GM12878 (cell line): ENCODE data around the gene RAB25.

ENCODE experiments used
- CREB1 ChIP-seq: IDR thresholded peaks from 2 replicates; pipeline ENCODE4 v1.6.1; 2012; ENCODE audit warnings: low read depth, mild to moderate bottlenecking, inconsistent platforms
- CTCF ChIP-seq, 3 experiments: IDR thresholded peaks in 2 of 3; conservative IDR thresholded peaks in 1 of 3; 2 replicates each; pipeline ENCODE4 v1.5.1; 2011; ENCODE audit warnings: low read depth in 3 of 3, low read length in 3 of 3, mild to moderate bottlenecking in 3 of 3, control low read depth in 2 of 3, moderate library complexity in 2 of 3, inconsistent platforms in 1 of 3, mixed read lengths in 1 of 3; ENCODE audit not compliant: control insufficient read depth in 2 of 3, insufficient read depth in 1 of 3; ENCODE audit errors: extremely low read depth in 1 of 3
- EP300 ChIP-seq, 2 experiments: fragments of 150-350 bp in 1 of 2; IDR thresholded peaks; 2 replicates each; pipeline ENCODE4 v1.6.1; 2011 to 2012; ENCODE audit warnings: low read depth in 2 of 2, low read length in 2 of 2, borderline replicate concordance in 1 of 2, improper control_type of control experiment in 1 of 2, inconsistent platforms in 1 of 2; ENCODE audit not compliant: control insufficient read depth in 1 of 2
- LARP7 ChIP-seq: fragments of 450-650 bp; IDR thresholded peaks from 2 replicates; pipeline ENCODE4 v1.6.1; 2017; ENCODE audit warnings: mild to moderate bottlenecking
- POLR2A ChIP-seq: IDR thresholded peaks from 2 replicates; pipeline ENCODE4 v1.6.1; 2011; ENCODE audit warnings: low read depth, mild to moderate bottlenecking, low read length
- TF ChIP-seq, protein P1 (sequence below): fragments of 450-650 bp; IDR thresholded peaks from 2 replicates; pipeline ENCODE4 v1.6.1; 2017; ENCODE audit warnings: mild to moderate bottlenecking, moderate library complexity

DNA sequence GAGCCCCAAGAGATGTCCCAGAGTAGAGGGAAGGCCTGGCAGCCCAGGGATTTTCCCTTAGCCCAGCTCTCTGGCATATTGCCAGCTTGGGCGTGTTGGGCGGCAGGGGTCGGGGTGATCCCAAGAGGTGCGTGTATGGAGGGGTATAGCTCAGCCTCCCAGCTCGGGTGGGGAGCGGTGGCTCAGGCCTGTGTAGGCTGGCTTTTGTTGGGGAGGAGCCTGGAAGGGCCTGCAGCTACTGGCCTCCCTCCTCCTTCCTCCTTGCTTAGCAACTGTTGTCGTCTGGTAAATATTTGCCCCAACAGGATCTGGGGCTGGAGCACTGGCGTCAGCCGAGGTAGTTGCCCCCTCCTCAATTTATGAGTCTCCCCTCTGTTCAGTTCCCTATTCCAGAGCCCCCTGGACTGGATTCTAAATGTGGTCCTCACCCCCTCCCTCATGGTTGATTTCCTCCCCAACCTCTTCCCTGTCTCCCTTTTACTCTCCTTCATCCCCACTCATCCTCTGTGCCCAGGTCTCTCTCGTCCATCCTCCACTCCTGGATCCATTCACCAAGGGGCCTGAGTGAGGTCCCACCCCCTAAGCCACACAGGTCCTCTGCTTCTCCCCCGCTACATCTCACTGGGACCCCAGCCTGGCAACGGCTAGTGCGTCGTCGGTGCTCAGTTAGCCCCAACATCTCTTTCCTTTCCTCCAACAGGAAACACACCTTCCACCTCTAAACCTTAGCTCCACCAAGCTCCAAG is 43.3 kb downstream of the RAB25 start:
- no peak for TF ChIP-seq POLR2A
- no peak for TF ChIP-seq LARP7
- no peak for TF ChIP-seq EP300 (IDR thresholded peaks at IDR 0.05; ENCODE audit: borderline replicate concordance in 1 of 2, control insufficient read depth in 1 of 2, low read depth in 2 of 2, low read length in 2 of 2)
- no peak for TF ChIP-seq CTCF (IDR thresholded peaks at IDR 0.05 in 2 of 3, conservative IDR thresholded peaks at IDR 0.05 in 1 of 3; ENCODE audit: control insufficient read depth in 2 of 3, extremely low read depth in 1 of 3, insufficient read depth in 1 of 3, low read depth in 3 of 3, low read length in 3 of 3)
- TF ChIP-seq, protein P1, sequence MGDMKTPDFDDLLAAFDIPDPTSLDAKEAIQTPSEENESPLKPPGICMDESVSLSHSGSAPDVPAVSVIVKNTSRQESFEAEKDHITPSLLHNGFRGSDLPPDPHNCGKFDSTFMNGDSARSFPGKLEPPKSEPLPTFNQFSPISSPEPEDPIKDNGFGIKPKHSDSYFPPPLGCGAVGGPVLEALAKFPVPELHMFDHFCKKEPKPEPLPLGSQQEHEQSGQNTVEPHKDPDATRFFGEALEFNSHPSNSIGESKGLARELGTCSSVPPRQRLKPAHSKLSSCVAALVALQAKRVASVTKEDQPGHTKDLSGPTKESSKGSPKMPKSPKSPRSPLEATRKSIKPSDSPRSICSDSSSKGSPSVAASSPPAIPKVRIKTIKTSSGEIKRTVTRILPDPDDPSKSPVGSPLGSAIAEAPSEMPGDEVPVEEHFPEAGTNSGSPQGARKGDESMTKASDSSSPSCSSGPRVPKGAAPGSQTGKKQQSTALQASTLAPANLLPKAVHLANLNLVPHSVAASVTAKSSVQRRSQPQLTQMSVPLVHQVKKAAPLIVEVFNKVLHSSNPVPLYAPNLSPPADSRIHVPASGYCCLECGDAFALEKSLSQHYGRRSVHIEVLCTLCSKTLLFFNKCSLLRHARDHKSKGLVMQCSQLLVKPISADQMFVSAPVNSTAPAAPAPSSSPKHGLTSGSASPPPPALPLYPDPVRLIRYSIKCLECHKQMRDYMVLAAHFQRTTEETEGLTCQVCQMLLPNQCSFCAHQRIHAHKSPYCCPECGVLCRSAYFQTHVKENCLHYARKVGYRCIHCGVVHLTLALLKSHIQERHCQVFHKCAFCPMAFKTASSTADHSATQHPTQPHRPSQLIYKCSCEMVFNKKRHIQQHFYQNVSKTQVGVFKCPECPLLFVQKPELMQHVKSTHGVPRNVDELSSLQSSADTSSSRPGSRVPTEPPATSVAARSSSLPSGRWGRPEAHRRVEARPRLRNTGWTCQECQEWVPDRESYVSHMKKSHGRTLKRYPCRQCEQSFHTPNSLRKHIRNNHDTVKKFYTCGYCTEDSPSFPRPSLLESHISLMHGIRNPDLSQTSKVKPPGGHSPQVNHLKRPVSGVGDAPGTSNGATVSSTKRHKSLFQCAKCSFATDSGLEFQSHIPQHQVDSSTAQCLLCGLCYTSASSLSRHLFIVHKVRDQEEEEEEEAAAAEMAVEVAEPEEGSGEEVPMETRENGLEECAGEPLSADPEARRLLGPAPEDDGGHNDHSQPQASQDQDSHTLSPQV = no peak
- TF ChIP-seq CREB1 = no peak
